HCT116 (cell line): ENCODE measurements around the gene POMGNT2. TPM values are rescaled to one million over a fixed set of nuclear protein-coding genes. Genes with fewer than 3 reads are reported as not detected.

ENCODE experiments used
- ATAC-seq: fragments of 200-7000 bp; cut with Tn5 transposase; 2 replicates; pipeline ENCODE4 v1.9.1; 2020; ENCODE audit warnings: mild to moderate bottlenecking, moderate library complexity
- BruUV-seq: library from RNA; stranded (reverse); fragments of 400-500 nt; replicated peaks from 2 replicates; lab custom pipeline; 2021; lab: Mats Ljungman, UMichigan
- CTCF ChIA-PET: fragments of 300-600 bp; sonication (Branson Sonifier 250); formaldehyde crosslinking; loops from one replicate; lab custom pipeline; 2021; ENCODE audit warnings: antibody characterized with exemption; lab: Charles Lee
- POLR2A ChIA-PET: fragments of 300-600, 350-600 bp; sonication (Branson Sonifier 250); formaldehyde crosslinking; loops from one replicate; lab custom pipeline; 2021; ENCODE audit warnings: antibody characterized with exemption; lab: Charles Lee
- RAD21 ChIA-PET, 2 experiments: fragments of 300-600 bp; sonication (Branson Sonifier 250); formaldehyde crosslinking; loops; one replicate each; lab custom pipeline; 2023; ENCODE audit warnings: low total read pairs in 2 of 2; ENCODE audit not compliant: uncharacterized antibody in 2 of 2, unreplicated experiment in 2 of 2, low non-redundant PET in 1 of 2; lab: Charles Lee
- DNase-seq: peaks from one replicate; pipeline ENCODE4 v3.0.0-alpha.2; 2010; ENCODE audit warnings: low read depth, low spot score
- H2AFZ ChIP-seq: fragments of 200-600 bp; shearing (Covaris generic), sonication (generic); 2 replicates; pipeline ENCODE4 v1.6.1; 2017; ENCODE audit warnings: low read depth, mixed run types, mixed read lengths, antibody characterized with exemption, low read length; ENCODE audit not compliant: poor library complexity, severe bottlenecking
- H3K27ac ChIP-seq: 2 replicates; pipeline ENCODE4 v1.5.1; 2012; ENCODE audit warnings: low read depth, low read length
- H3K27me3 ChIP-seq: fragments of 200-600 bp; sonication (generic); 2 replicates; pipeline ENCODE4 v1.6.1; 2016; ENCODE audit warnings: mixed run types, low read length, mixed read lengths; ENCODE audit not compliant: insufficient read depth
- H3K36me3 ChIP-seq, 2 experiments: fragments of 200-500 bp in 1 of 2; fragments of 200-600 bp in 1 of 2; sonication (Bioruptor generic) in 1 of 2; sonication (generic) in 1 of 2; 2 replicates each; pipeline versions ENCODE4 v1.5.1 to v1.6.1; 2014 to 2016; ENCODE audit warnings: low read length in 2 of 2, inconsistent platforms in 1 of 2, mixed read lengths in 1 of 2, mixed run types in 1 of 2; ENCODE audit not compliant: insufficient read depth in 2 of 2, control insufficient read depth in 1 of 2
- H3K4me1 ChIP-seq, 2 experiments: fragments of 200-600 bp in 1 of 2; sonication (generic) in 1 of 2; 2 replicates each; pipeline versions ENCODE4 v1.5.1 to v1.6.1; 2012 to 2017; ENCODE audit warnings: low read length in 2 of 2, inconsistent platforms in 1 of 2, mild to moderate bottlenecking in 1 of 2, mixed read lengths in 1 of 2, mixed run types in 1 of 2, moderate library complexity in 1 of 2; ENCODE audit not compliant: insufficient read depth in 2 of 2, control insufficient read depth in 1 of 2
- H3K4me2 ChIP-seq: fragments of 200-600 bp; sonication (generic); 2 replicates; pipeline ENCODE4 v1.6.1; 2017; ENCODE audit warnings: mixed run types, low read length, mixed read lengths
- H3K4me3 ChIP-seq, 2 experiments: fragments of 200-600 bp in 1 of 2; sonication (generic) in 1 of 2; replicated peaks in 1 of 2; 2 replicates each; pipeline ENCODE4 v1.5.1; 2011 to 2016; ENCODE audit warnings: low read length in 2 of 2, control low read depth in 1 of 2, low read depth in 1 of 2, mild to moderate bottlenecking in 1 of 2, mixed read lengths in 1 of 2, mixed run types in 1 of 2
- H3K79me2 ChIP-seq: fragments of 200-600 bp; sonication (generic); 2 replicates; pipeline ENCODE4 v1.6.1; 2017; ENCODE audit warnings: mild to moderate bottlenecking, mixed run types, low read length, moderate library complexity, mixed read lengths; ENCODE audit not compliant: insufficient read depth
- H3K9ac ChIP-seq: fragments of 200-600 bp; sonication (generic); 2 replicates; pipeline ENCODE4 v1.6.1; 2016; ENCODE audit warnings: low read length, mixed read lengths
- H3K9me2 ChIP-seq: fragments of 200-600 bp; sonication (generic), shearing (Covaris generic); 2 replicates; pipeline ENCODE4 v1.6.1; 2017; ENCODE audit warnings: mixed run types, mild to moderate bottlenecking, moderate library complexity; ENCODE audit not compliant: insufficient read depth
- H3K9me3 ChIP-seq, 2 experiments: fragments of 200-500 bp in 1 of 2; fragments of 200-600 bp in 1 of 2; sonication (Bioruptor generic) in 1 of 2; sonication (generic) in 1 of 2; 2 replicates each; pipeline ENCODE4 v1.6.1; 2014 to 2017; ENCODE audit warnings: low read length in 2 of 2, mixed read lengths in 2 of 2, inconsistent platforms in 1 of 2, low read depth in 1 of 2, mild to moderate bottlenecking in 1 of 2, mixed run types in 1 of 2, moderate library complexity in 1 of 2; ENCODE audit not compliant: control insufficient read depth in 1 of 2, insufficient read depth in 1 of 2
- H4K20me1 ChIP-seq: fragments of 200-600 bp; sonication (generic), shearing (Covaris generic); 2 replicates; pipeline ENCODE4 v1.6.1; 2017; ENCODE audit warnings: mixed run types, mild to moderate bottlenecking, moderate library complexity; ENCODE audit not compliant: insufficient read depth
- ATF3 ChIP-seq: IDR thresholded peaks from 2 replicates; pipeline ENCODE4 v1.6.1; 2012
- CBX3 ChIP-seq: IDR thresholded peaks from 2 replicates; pipeline ENCODE4 v1.6.1; 2012; ENCODE audit warnings: low read depth
- CEBPB ChIP-seq: IDR thresholded peaks from 2 replicates; pipeline ENCODE4 v1.6.1; 2012; ENCODE audit warnings: low read depth
- EZH2 ChIP-seq: fragments of 200-600 bp; sonication (generic); IDR thresholded peaks from 2 replicates; pipeline ENCODE4 v1.6.1; 2017; ENCODE audit warnings: antibody characterized with exemption, mixed run types
- FOSL1 ChIP-seq: IDR thresholded peaks from 2 replicates; pipeline ENCODE4 v1.6.1; 2012; ENCODE audit warnings: low read depth
- JUND ChIP-seq: IDR thresholded peaks from 2 replicates; pipeline ENCODE4 v1.6.1; 2012
- POLR2AphosphoS5 ChIP-seq: IDR thresholded peaks from 2 replicates; pipeline ENCODE4 v1.6.1; 2011; ENCODE audit warnings: mild to moderate bottlenecking, low read depth, low read length, moderate library complexity
- SP1 ChIP-seq: IDR thresholded peaks from 2 replicates; pipeline ENCODE4 v1.6.1; 2012; ENCODE audit warnings: low read depth
- TCF7L2 ChIP-seq: IDR thresholded peaks from 2 replicates; pipeline ENCODE4 v1.7.0; 2011; ENCODE audit warnings: borderline replicate concordance, inconsistent platforms; ENCODE audit not compliant: insufficient read depth, insufficient read length; ENCODE audit errors: extremely low read depth
- ZBTB33 ChIP-seq: IDR thresholded peaks from 2 replicates; pipeline ENCODE4 v1.6.1; 2011; ENCODE audit warnings: mild to moderate bottlenecking, low read length, moderate library complexity; ENCODE audit not compliant: insufficient replicate concordance; ENCODE audit errors: extremely low read depth
- intact Hi-C: fragments of 100-400 bp; cut with micrococcal nuclease; formaldehyde crosslinking; loops from 2 replicates; pipeline ENCODE4 v1.10.0; 2022
- total RNA-seq: library from RNA; stranded (reverse); gene quantifications from one replicate; pipeline ENCODE4 v1.2.1, GENCODE V29; 2021; ENCODE audit not compliant: unreplicated experiment
- TF ChIP-seq, protein P1 (sequence below), 3 experiments: fragments of 200-600 bp in 1 of 3; sonication (generic) in 1 of 3; IDR thresholded peaks in 2 of 3; conservative IDR thresholded peaks in 1 of 3; 2 replicates each; pipeline ENCODE4 v1.5.1; 2012 to 2017; ENCODE audit warnings: low read depth in 2 of 3, low read length in 2 of 3, antibody characterized with exemption in 1 of 3, borderline replicate concordance in 1 of 3, control low read depth in 1 of 3, mild to moderate bottlenecking in 1 of 3, mixed read lengths in 1 of 3, mixed run types in 1 of 3, moderate library complexity in 1 of 3; ENCODE audit not compliant: insufficient read depth in 1 of 3

POMGNT2 gene
- total RNA-seq, 1 experiment from 2014 or later: 21.6 TPM

GRCh38 chr3:43152649-43153048, 46.8 kb upstream of the POMGNT2 start:
- RAD21 ChIA-PET: no interaction called here
- H2AFZ ChIP-seq: no peak overlapping the region
- H3K9me3 ChIP-seq: no peaks in the 10 kb centered on the region
- no peaks in the 10 kb centered on the region for H3K36me3 ChIP-seq
- no peak for ATAC-seq
- peaks cover 0 to 8% of the 10 kb centered on the region in 2 experiments; a peak in 2 of 4 replicates for H3K4me1 ChIP-seq
- POLR2A ChIA-PET: no interaction called here
- H3K79me2 ChIP-seq: no peaks in the 10 kb centered on the region
- intact Hi-C loops: no loop called here
- H3K27me3 ChIP-seq: no peaks in the 10 kb centered on the region
- CTCF ChIA-PET: interaction anchor here (2.2 kb wide), 1 partner anchor 191 kb away, joined by 11 read pairs; no protein-coding TSS in a partner anchor
- BruUV-seq: no TSS peak
- no peaks in the 10 kb centered on the region for H4K20me1 ChIP-seq
- no peak for TF ChIP-seq ATF3
- no peak for TF ChIP-seq ZBTB33
- no peak overlapping the region for H3K4me3 ChIP-seq
- no peak overlapping the region for H3K4me2 ChIP-seq
- H3K27ac ChIP-seq: no peak overlapping the region
- DNase-seq: no peak
- no peak overlapping the region for H3K9ac ChIP-seq
- H3K9me2 ChIP-seq: no peaks in the 10 kb centered on the region

DNA sequence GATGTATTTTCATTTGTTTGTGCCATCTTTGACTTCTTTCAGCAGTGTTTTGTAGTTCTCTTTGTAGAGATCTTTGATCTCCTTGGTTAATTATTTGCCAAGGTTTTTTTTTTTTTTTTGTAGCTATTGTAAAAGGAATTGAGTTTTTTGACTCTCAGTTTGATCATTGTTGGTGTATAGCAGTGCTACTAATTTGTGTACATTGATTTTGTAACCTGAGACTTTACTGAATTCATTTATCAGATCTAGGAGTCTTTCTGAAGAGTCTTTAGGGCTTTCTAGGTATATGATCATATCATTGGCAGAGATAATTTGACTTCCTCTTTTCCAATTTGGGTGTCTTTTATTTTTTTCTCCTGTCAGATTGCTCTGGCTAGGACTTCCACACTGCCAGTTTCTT, 42.2 kb upstream of the POMGNT2 start:
- H3K4me1 ChIP-seq: no peaks in the 10 kb centered on the region
- H3K9me3 ChIP-seq: no peaks in the 10 kb centered on the region
- H3K27me3 ChIP-seq: no peaks in the 10 kb centered on the region
- no TSS peak for BruUV-seq
- ChIA-PET RAD21 (no interaction called here), CTCF (interaction anchor here (0.6 kb wide), 1 partner anchor 320 kb away, joined by 3 read pairs; no protein-coding TSS in a partner anchor), POLR2A (no interaction called here)
- no peak overlapping the region for H3K9ac ChIP-seq
- H3K4me2 ChIP-seq: no peak overlapping the region
- no peak overlapping the region for H3K27ac ChIP-seq
- no peak overlapping the region for H2AFZ ChIP-seq
- intact Hi-C loops: no loop called here
- H3K4me3 ChIP-seq: no peak overlapping the region
- no peaks in the 10 kb centered on the region for H4K20me1 ChIP-seq
- H3K9me2 ChIP-seq: no peaks in the 10 kb centered on the region
- DNase-seq: no peak
- TF ChIP-seq SP1: no peak
- no peak for TF ChIP-seq CBX3
- TF ChIP-seq, protein P1, sequence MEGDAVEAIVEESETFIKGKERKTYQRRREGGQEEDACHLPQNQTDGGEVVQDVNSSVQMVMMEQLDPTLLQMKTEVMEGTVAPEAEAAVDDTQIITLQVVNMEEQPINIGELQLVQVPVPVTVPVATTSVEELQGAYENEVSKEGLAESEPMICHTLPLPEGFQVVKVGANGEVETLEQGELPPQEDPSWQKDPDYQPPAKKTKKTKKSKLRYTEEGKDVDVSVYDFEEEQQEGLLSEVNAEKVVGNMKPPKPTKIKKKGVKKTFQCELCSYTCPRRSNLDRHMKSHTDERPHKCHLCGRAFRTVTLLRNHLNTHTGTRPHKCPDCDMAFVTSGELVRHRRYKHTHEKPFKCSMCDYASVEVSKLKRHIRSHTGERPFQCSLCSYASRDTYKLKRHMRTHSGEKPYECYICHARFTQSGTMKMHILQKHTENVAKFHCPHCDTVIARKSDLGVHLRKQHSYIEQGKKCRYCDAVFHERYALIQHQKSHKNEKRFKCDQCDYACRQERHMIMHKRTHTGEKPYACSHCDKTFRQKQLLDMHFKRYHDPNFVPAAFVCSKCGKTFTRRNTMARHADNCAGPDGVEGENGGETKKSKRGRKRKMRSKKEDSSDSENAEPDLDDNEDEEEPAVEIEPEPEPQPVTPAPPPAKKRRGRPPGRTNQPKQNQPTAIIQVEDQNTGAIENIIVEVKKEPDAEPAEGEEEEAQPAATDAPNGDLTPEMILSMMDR (IDR thresholded peaks at IDR 0.05 in 2 of 3, conservative IDR thresholded peaks at IDR 0.05 in 1 of 3; ENCODE audit: borderline replicate concordance in 1 of 3, insufficient read depth in 1 of 3, low read depth in 2 of 3, low read length in 2 of 3): no peak
- TF ChIP-seq JUND: no peak
- no peak for TF ChIP-seq FOSL1
- TF ChIP-seq CEBPB: no peak
- TF ChIP-seq TCF7L2: no peak
- no peak for TF ChIP-seq POLR2AphosphoS5
- TF ChIP-seq EZH2: no peak
- no peaks in the 10 kb centered on the region for H3K79me2 ChIP-seq
- ATAC-seq: no peak
- H3K36me3 ChIP-seq: no peaks in the 10 kb centered on the region
